ENCODE measurements around the gene TNK1. TPM values are rescaled to one million over a fixed set of nuclear protein-coding genes. Genes with fewer than 3 reads are reported as not detected.

Gene TNK1
- total RNA-seq, 4 donors from 2014 or later, result 13.0 to 25.4 (median 19.7) TPM

DNA sequence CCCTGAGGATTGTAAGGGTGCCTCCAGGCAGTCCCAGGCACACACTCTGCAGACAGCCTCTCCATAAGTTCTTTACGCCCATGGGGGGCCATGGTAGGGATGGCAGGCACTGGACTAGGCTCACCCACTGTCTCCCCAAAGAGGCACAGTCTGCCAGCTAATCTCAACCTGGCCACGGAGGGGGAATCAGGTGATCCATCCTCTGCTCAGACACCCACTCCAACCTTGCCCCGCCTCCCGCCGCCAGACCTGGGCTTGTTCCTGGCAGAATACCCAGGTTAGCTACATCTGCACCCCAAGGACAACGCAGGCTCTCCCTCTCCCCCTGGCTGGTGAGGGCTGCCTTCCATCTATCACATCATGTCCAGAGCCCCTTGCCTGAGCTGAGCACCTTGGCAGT lies 28.0 kb downstream of the TNK1 start:
- TF ChIP-seq POLR2A (IDR thresholded peaks at IDR 0.05), result no peak
- TF ChIP-seq, protein P1, sequence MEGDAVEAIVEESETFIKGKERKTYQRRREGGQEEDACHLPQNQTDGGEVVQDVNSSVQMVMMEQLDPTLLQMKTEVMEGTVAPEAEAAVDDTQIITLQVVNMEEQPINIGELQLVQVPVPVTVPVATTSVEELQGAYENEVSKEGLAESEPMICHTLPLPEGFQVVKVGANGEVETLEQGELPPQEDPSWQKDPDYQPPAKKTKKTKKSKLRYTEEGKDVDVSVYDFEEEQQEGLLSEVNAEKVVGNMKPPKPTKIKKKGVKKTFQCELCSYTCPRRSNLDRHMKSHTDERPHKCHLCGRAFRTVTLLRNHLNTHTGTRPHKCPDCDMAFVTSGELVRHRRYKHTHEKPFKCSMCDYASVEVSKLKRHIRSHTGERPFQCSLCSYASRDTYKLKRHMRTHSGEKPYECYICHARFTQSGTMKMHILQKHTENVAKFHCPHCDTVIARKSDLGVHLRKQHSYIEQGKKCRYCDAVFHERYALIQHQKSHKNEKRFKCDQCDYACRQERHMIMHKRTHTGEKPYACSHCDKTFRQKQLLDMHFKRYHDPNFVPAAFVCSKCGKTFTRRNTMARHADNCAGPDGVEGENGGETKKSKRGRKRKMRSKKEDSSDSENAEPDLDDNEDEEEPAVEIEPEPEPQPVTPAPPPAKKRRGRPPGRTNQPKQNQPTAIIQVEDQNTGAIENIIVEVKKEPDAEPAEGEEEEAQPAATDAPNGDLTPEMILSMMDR (IDR thresholded peaks at IDR 0.05), result no peak
- 55% methylated on average over 6 of the region's 6 CpGs; no CpG with 5 or more reads in 1 of the 2 donors for WGBS, 2 donors
- intact Hi-C loops (cut with DNase I; ENCODE audit: low total_unique reads), result no loop called here
- no peak for DNase-seq (ENCODE audit: low spot score in 2 of 2)
- no peak overlapping the region for H3K4me3 ChIP-seq (ENCODE audit: low read depth, poor library complexity, severe bottlenecking)

DNA sequence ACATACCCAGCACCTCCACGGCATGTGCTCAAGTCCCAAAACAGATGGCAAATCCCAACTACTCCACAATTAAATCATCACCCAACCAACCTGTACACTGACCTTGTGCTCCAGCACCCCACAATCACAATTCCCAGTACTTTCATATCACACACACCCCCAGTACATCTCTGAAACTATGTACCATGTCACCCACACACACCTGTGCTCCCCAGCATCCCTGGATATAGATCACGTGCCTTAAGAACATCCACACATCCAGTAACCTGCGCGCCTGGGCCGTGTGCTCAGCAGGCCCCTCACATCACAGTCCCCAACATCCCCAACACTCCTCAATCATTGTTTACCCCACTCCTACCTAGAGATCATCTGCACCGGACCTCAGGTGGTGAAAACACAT lies 28.8 kb downstream of the TNK1 start:
- intact Hi-C loops (cut with DNase I; ENCODE audit: low total_unique reads), result no loop called here
- TF ChIP-seq POLR2A (IDR thresholded peaks at IDR 0.05), result no peak
- TF ChIP-seq, protein P1 (IDR thresholded peaks at IDR 0.05), result no peak
- no peak for DNase-seq (ENCODE audit: low spot score in 2 of 2)
- 91 to 93% methylated on average over 6 of the region's 6 CpGs for WGBS, 2 donors
- no peak overlapping the region for H3K4me3 ChIP-seq (ENCODE audit: low read depth, poor library complexity, severe bottlenecking)

DNA sequence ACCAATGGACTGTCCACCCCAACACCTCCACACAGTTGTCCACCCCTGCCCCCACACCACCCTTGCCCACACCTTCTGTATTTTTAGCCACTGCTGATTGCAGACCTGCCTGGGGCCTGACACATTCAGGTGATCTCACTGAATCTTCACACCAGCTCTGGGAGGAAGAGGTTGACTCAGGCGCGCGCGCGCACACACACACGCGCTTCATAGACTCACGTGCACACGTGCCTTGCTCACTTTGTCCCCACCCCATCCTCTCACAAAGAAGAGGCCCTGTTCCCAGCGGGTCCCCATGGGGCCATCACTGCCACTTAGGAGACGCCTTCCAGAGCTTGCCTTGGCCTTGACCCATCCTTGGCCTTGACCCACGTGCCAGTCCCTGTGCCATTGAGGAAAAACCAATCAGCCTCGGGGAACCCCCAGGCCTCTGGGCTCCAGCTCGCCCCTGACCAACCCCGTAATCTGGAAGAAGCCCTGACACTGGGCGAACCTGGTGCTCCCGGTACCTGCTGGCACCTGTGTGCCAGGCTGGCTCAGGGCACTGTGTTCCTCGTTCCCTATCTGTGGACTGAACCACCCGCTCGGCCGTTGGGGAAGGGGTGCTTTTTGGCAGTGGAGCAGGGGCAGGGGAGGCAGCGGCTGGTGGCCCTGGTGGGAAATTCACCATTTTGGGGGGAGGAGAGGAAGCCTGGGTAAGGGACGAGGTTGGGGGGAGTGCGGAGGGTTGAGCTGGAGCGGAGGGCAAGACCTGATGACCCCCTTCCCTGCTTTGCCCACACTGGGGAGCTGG lies 29.9 kb downstream of the TNK1 start:
- DNase-seq (ENCODE audit: low spot score in 2 of 2), result no peak
- 87 to 89% methylated on average over 19 to 25 of the region's 25 CpGs for WGBS, 2 donors
- no peak overlapping the region for H3K4me3 ChIP-seq (ENCODE audit: low read depth, poor library complexity, severe bottlenecking)
- intact Hi-C loops (cut with DNase I; ENCODE audit: low total_unique reads), result no loop called here
- TF ChIP-seq, protein P1 (IDR thresholded peaks at IDR 0.05), result no peak
- no peak for TF ChIP-seq POLR2A (IDR thresholded peaks at IDR 0.05)

DNA sequence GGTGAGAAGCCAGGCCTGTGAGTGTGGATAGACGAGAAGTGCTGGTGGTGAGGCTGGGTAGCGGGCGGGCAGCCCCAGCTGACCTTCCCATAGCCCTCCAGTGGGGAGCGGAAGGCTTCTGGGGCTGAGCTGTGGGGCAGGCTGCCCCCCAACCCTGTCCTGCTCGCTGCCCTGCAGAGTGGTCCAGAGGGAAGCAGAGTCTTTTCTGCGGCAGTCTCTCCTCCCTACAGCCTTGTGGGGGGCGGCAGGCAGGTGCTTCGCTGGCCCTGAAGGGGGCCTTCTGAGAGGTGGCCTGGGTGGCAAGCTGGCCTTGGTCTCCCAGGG lies 30.5 kb downstream of the TNK1 start:
- TF ChIP-seq, protein P1 (IDR thresholded peaks at IDR 0.05), result no peak
- TF ChIP-seq POLR2A (IDR thresholded peaks at IDR 0.05), result no peak
- no peak overlapping the region for H3K4me3 ChIP-seq (ENCODE audit: low read depth, poor library complexity, severe bottlenecking)
- DNase-seq (ENCODE audit: low spot score in 2 of 2), result no peak
- 89 to 96% methylated on average over 7 to 8 of the region's 8 CpGs for WGBS, 2 donors
- intact Hi-C loops (cut with DNase I; ENCODE audit: low total_unique reads), result no loop called here

DNA sequence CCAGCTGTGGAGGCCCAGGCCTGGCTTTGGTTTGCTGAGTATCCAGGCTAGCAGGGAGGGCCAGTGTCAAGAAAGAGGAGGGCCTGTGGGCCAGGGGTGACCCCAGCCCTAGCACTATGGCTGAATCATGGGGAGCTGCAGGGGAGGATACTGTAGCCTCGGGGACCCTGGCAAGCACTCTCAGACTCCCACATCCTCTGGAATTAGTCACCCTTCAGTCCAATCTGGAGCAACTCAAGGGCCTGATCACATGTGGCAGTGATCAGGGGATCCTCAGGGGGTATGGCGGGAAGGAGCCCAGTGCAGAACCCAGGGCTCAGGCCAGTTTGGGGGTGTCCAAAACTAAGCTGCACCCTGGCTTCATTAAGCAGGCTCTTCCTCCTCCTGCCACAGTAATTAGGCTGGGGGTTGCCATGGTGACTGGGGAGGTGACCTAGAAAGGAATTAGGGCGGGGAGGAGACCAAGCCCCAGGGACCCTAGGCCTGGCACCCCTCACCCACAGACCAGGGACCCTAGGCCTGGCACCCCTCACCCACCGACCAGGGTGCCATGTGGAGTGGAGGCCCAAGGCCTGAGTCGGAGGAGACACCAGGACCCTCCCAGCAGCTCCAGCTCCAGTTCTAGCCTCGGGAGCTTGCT lies 32.6 kb downstream of the TNK1 start:
- no peak overlapping the region for H3K4me3 ChIP-seq (ENCODE audit: low read depth, poor library complexity, severe bottlenecking)
- TF ChIP-seq POLR2A (IDR thresholded peaks at IDR 0.05), result no peak
- TF ChIP-seq, protein P1 (IDR thresholded peaks at IDR 0.05), result no peak
- DNase-seq (ENCODE audit: low spot score in 2 of 2), result no peak
- intact Hi-C loops (cut with DNase I; ENCODE audit: low total_unique reads), result no loop called here
- WGBS, 2 donors, result 61 to 62% methylated on average over 6 of the region's 6 CpGs
